Esophagus squamous epithelium (tissue), 4 donors: Measurements from ENCODE around the gene ZNG1C.
"Not testable (repeated sequence)": the region's sequence is repeated elsewhere in the genome, so short reads cannot be mapped to it uniquely, and the experiment has no call there.

ENCODE experiments used
- POLR2A ChIP-seq, 4 donors: fragments of 450-650 bp; IDR thresholded peaks; one replicate each; pipeline ENCODE4 v1.6.1; 2017; ENCODE audit warnings: antibody characterized with exemption in 4 of 4, mild to moderate bottlenecking in 4 of 4, moderate library complexity in 3 of 4
- TF ChIP-seq, protein P1 (sequence below), 6 experiments: fragments of 450-650 bp in 4 of 6; fragments of 200-600 bp in 2 of 6; sonication (generic) in 2 of 6; IDR thresholded peaks; one replicate each; pipeline ENCODE4 v1.5.1; 2016 to 2019; ENCODE audit warnings: antibody characterized with exemption in 6 of 6, mild to moderate bottlenecking in 4 of 6, moderate library complexity in 4 of 6

DNA sequence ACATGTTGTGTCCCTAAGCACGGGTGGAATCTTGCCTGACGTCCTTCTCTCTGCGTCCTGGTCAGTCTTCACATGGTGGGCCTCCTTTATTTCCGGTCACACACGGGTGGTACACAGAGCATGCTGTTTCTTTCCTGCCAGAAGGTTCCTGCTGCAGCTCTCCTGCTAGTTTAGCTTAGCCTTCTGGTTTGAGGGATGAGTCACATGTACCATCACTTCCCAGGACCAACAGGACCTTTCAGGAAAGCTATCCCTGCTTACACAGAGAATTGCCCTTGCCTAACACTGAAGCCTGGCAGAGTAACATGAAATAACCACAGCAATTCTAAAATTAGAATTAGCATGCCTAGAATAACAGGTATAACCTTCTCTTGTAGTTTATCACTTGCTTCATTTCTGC is 69.4 kb downstream of the ZNG1C start:
- TF ChIP-seq, protein P1, sequence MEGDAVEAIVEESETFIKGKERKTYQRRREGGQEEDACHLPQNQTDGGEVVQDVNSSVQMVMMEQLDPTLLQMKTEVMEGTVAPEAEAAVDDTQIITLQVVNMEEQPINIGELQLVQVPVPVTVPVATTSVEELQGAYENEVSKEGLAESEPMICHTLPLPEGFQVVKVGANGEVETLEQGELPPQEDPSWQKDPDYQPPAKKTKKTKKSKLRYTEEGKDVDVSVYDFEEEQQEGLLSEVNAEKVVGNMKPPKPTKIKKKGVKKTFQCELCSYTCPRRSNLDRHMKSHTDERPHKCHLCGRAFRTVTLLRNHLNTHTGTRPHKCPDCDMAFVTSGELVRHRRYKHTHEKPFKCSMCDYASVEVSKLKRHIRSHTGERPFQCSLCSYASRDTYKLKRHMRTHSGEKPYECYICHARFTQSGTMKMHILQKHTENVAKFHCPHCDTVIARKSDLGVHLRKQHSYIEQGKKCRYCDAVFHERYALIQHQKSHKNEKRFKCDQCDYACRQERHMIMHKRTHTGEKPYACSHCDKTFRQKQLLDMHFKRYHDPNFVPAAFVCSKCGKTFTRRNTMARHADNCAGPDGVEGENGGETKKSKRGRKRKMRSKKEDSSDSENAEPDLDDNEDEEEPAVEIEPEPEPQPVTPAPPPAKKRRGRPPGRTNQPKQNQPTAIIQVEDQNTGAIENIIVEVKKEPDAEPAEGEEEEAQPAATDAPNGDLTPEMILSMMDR (IDR thresholded peaks at IDR 0.05), result not testable (repeated sequence)
- TF ChIP-seq POLR2A (IDR thresholded peaks at IDR 0.05), result not testable (repeated sequence)
